ENCODE measurements around the gene ARL5C. TPM values are rescaled to one million over a fixed set of nuclear protein-coding genes. Genes with fewer than 3 reads are reported as not detected.

Gene ARL5C
- total RNA-seq, 4 donors from 2014 or later = not detected

DNA sequence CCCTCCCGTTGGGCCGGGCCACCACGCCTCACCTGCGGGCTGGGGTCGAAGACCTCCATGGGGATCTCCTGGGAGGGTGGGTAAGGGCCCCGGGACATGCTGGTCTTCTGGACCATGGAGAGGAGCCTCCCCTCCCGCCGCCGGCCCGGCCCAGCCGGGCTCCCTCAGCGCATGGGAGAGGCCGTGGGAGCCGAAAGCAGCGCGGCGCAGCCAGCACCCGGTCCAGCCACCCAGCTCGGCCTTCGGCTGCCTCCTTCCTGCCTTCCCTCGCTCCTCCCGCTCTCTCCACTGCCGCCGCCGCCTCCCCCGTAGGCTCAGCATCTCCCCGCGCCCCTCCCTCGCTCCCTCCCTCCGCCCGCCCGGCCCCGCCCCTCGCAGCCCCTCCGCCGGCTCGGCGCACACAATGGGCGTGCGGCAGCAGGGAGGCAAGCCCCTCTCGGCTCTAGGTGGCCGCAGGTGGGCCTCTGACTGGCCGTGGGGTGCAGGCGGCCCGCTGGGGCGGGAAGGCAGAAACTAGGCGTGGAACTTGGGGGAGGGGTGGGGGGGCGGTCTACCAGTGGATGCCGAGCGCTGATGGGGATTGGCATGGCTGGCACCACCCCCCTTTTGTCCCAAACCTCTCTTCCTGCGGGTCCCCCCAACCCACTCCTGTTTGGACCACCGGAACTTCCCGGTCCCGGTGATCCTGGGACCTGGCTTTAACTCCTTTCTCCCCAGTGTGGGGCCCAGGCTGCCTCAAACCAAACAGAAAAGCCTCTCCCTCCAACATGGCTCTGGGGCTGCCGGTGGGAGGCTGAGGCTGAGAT lies 31.6 kb upstream of the ARL5C start, which contains the start of gene CACNB1:
CACNB1 (minus strand) TSS at position 290 of the 806 bp plus-strand sequence; CDS start at position 116, 174 bp downstream.
- no peaks in the 10 kb centered on the region for H3K27me3 ChIP-seq
- peak; percentile 45 to 62 for TF ChIP-seq POLR2A (IDR thresholded peaks at IDR 0.05)
- TF ChIP-seq, protein P1, sequence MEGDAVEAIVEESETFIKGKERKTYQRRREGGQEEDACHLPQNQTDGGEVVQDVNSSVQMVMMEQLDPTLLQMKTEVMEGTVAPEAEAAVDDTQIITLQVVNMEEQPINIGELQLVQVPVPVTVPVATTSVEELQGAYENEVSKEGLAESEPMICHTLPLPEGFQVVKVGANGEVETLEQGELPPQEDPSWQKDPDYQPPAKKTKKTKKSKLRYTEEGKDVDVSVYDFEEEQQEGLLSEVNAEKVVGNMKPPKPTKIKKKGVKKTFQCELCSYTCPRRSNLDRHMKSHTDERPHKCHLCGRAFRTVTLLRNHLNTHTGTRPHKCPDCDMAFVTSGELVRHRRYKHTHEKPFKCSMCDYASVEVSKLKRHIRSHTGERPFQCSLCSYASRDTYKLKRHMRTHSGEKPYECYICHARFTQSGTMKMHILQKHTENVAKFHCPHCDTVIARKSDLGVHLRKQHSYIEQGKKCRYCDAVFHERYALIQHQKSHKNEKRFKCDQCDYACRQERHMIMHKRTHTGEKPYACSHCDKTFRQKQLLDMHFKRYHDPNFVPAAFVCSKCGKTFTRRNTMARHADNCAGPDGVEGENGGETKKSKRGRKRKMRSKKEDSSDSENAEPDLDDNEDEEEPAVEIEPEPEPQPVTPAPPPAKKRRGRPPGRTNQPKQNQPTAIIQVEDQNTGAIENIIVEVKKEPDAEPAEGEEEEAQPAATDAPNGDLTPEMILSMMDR (IDR thresholded peaks at IDR 0.05) = no peak
- H3K27ac ChIP-seq = peak within 1 kb of the TSS; percentile 83 to 91
- no peaks in the 10 kb centered on the region for H3K36me3 ChIP-seq
- peaks cover 13 to 36% of the 10 kb centered on the region in 2 donors for H3K4me1 ChIP-seq
- intact Hi-C loops (cut with DNase I; ENCODE audit: low total_unique reads) = no loop called here
- peak within 1 kb of the TSS; percentile 74 to 77 for H3K4me3 ChIP-seq
- no peaks in the 10 kb centered on the region for H3K9me3 ChIP-seq
- DNase-seq = peak; percentile 80 to 83

DNA sequence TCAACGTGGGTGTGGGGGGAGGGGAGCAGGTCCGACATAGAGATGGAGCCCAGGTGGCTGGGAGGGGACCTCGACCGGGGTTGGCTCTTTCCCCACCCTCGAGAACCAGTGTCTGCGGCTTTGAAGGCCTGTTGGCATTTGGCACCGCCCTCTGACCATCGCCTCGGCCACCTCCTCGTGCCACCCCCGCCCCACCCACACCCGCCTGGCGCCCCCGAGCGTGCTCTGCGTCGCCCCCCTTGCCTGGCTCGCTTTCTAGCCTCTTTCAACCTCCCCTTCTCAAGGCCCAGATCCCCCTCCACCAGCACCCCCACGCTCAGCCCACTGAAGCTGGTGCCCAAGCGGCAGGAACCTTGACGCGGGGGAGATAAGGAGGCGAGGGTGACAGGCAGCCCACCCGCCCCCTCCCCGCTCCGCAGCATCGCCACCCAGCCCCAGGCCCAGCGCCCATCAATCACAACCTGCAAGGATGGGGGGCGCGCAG lies 30.9 kb upstream of the ARL5C start:
- no peaks in the 10 kb centered on the region for H3K27me3 ChIP-seq
- H3K36me3 ChIP-seq = no peaks in the 10 kb centered on the region
- intact Hi-C loops (cut with DNase I; ENCODE audit: low total_unique reads) = no loop called here
- peak overlapping the region; percentile 74 to 77 for H3K4me3 ChIP-seq
- H3K27ac ChIP-seq = peak overlapping the region; percentile 83 to 91
- peak in 1 of 2 donors; percentile 46 for DNase-seq
- H3K4me1 ChIP-seq = peaks cover 10 to 29% of the 10 kb centered on the region in 2 donors
- no peak for TF ChIP-seq POLR2A (IDR thresholded peaks at IDR 0.05)
- TF ChIP-seq, protein P1 (IDR thresholded peaks at IDR 0.05) = no peak
- no peaks in the 10 kb centered on the region for H3K9me3 ChIP-seq

DNA sequence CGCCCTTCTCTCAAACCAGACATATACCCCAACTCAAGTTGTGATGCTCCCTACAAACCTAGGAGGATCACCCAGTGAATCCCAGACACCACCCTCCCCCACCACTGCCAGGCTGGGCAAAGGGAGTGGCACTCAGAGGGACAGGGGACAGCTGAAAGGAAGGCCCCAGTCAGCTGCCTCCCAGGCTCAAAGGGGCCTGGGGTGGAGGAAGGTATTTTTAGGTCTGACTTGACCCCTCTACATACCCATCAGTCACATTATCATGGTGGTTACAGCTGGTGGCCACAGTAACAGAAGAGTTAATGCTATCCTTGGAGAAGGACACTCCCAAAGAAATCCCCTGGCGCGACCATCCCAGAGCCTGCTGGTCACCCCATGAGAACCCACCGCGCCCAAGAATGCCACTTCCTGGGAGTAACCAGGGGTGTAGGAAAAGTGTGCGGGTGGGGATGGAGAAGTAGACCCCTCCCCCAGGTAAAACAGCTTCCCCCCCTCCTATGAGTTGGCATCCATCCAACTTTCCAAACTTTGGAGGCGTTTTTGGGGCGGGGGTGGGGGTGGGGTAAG lies 30.4 kb upstream of the ARL5C start:
- peaks cover 6 to 25% of the 10 kb centered on the region in 2 donors for H3K4me1 ChIP-seq
- H3K36me3 ChIP-seq = no peaks in the 10 kb centered on the region
- peak overlapping the region; percentile 83 to 91 for H3K27ac ChIP-seq
- H3K4me3 ChIP-seq = peak overlapping the region; percentile 74 to 77
- intact Hi-C loops (cut with DNase I; ENCODE audit: low total_unique reads) = no loop called here
- no peak for TF ChIP-seq POLR2A (IDR thresholded peaks at IDR 0.05)
- TF ChIP-seq, protein P1 (IDR thresholded peaks at IDR 0.05) = no peak
- no peak for DNase-seq
- no peaks in the 10 kb centered on the region for H3K9me3 ChIP-seq
- no peaks in the 10 kb centered on the region for H3K27me3 ChIP-seq

DNA sequence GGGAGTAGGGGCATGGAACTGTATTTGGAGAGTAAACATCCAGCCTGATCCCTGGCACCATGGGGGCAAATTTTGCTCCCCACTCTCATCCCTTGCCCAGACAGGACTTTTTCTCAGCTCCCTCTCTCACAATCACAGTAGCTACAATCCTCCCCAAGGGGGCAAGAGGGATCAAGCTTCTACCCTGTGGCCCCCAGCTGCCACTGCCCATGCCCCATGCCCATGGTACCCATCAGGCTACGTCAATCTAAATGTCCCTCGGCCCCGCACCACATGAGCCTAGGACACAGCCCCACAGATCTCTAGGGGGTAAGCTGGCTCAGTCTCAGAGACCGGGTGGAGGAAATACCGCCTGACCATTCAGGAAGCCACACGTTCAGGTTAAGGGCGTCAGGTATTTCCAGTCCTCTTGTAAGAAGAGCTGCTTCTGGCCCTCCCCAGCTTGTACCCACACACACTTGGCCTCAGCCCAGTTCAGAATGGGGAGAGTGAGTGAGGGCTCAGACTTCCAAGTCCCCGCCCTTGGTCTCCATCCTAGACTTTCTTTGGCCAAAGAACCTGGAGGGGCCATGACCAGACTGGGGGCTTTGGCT lies 29.7 kb upstream of the ARL5C start:
- H3K27me3 ChIP-seq = no peaks in the 10 kb centered on the region
- no peak overlapping the region for H3K4me3 ChIP-seq
- no peaks in the 10 kb centered on the region for H3K36me3 ChIP-seq
- H3K9me3 ChIP-seq = no peaks in the 10 kb centered on the region
- peak overlapping the region in 1 of 2 donors; percentile 91 for H3K27ac ChIP-seq
- H3K4me1 ChIP-seq = peaks cover 0 to 20% of the 10 kb centered on the region in 2 donors
- TF ChIP-seq, protein P1 (IDR thresholded peaks at IDR 0.05) = no peak
- no peak for TF ChIP-seq POLR2A (IDR thresholded peaks at IDR 0.05)
- DNase-seq = no peak
- intact Hi-C loops (cut with DNase I; ENCODE audit: low total_unique reads) = no loop called here

Data from uterus (tissue), 4 donors.